OCI-LY1 (cell line): Measurements from ENCODE around the gene TET3.

ENCODE experiments used
- EZH2 ChIP-seq: fragments of 200-600 bp; sonication (generic), shearing (Covaris generic); IDR thresholded peaks from 2 replicates; pipeline ENCODE4 v1.8.0; 2017; ENCODE audit warnings: borderline replicate concordance, mixed run types, mild to moderate bottlenecking, antibody characterized with exemption, low read length, moderate library complexity, mixed read lengths
- TF ChIP-seq, protein P1 (sequence below): fragments of 200-600 bp; sonication (generic), shearing (Covaris generic); IDR thresholded peaks from 2 replicates; pipeline ENCODE4 v1.5.1; 2017; ENCODE audit warnings: mild to moderate bottlenecking, antibody characterized with exemption, low read length, moderate library complexity, mixed read lengths

DNA sequence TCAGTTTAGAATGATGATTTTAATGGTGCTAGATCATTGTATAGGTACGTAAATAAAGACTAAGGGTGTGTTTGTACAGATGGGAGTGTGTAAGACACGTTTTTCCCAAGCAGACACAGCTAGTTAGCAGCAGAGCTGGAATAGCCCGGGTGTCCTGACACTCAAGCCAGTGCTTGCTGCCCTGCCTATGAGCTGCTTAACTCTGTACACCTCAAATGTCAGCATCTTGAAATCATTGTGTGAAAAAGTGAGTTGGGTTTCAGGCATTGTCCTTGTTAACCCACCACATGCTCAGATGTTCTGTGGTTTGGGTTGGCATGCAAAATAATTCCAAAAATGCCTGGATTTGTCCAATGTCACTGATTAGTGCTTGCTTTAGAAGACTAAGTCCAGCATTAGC, 13.0 kb upstream of the TET3 start:
- TF ChIP-seq, protein P1, sequence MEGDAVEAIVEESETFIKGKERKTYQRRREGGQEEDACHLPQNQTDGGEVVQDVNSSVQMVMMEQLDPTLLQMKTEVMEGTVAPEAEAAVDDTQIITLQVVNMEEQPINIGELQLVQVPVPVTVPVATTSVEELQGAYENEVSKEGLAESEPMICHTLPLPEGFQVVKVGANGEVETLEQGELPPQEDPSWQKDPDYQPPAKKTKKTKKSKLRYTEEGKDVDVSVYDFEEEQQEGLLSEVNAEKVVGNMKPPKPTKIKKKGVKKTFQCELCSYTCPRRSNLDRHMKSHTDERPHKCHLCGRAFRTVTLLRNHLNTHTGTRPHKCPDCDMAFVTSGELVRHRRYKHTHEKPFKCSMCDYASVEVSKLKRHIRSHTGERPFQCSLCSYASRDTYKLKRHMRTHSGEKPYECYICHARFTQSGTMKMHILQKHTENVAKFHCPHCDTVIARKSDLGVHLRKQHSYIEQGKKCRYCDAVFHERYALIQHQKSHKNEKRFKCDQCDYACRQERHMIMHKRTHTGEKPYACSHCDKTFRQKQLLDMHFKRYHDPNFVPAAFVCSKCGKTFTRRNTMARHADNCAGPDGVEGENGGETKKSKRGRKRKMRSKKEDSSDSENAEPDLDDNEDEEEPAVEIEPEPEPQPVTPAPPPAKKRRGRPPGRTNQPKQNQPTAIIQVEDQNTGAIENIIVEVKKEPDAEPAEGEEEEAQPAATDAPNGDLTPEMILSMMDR = no peak
- no peak for TF ChIP-seq EZH2
